Measurements from ENCODE around the gene DGKG.

The DGKG gene

DNA sequence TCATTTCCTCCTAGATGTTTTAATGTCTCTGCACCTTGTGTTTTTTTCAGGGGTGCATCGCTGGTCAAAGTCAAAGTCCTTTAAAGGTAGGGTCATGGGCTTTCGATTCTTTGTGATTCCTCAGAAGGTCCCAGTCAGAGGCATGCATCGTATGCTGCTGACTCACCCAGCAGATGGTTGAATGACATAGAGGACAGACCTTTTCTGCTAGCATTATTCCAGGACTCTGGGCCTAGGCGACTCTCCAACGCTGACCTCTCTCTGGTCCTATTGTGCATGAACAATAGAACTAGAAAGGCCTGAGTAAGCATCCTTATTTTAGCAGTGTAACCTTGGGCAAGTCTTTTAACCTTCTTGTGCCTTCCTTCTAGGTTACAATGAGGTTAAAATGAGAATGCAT lies 75.9 kb downstream of the DGKG start:
- no peak for DNase-seq (ENCODE audit: extremely low read depth, low read depth)

DNA sequence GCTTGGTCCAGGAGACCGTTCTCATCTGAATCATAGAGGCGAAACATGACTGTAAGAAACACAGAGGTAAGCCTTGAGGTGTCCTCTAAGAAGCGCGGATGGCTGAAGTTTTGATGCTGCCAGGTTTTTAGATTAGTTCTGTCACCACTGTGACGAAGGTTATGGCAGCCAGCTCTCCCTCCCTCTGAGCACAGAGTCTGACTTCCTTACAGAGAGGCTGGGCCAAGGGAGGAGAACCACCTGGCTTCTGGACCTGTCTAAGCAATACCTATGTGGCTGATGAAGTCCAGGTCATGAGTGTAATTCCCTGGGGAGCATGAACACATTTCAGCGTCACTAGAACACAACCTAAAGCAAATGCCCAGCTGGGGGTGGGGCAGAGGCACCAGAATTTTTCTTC lies 77.4 kb downstream of the DGKG start:
- TF ChIP-seq, protein P1, sequence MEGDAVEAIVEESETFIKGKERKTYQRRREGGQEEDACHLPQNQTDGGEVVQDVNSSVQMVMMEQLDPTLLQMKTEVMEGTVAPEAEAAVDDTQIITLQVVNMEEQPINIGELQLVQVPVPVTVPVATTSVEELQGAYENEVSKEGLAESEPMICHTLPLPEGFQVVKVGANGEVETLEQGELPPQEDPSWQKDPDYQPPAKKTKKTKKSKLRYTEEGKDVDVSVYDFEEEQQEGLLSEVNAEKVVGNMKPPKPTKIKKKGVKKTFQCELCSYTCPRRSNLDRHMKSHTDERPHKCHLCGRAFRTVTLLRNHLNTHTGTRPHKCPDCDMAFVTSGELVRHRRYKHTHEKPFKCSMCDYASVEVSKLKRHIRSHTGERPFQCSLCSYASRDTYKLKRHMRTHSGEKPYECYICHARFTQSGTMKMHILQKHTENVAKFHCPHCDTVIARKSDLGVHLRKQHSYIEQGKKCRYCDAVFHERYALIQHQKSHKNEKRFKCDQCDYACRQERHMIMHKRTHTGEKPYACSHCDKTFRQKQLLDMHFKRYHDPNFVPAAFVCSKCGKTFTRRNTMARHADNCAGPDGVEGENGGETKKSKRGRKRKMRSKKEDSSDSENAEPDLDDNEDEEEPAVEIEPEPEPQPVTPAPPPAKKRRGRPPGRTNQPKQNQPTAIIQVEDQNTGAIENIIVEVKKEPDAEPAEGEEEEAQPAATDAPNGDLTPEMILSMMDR (IDR thresholded peaks at IDR 0.05; ENCODE audit: low read depth, low read length), result no peak
- DNase-seq (ENCODE audit: extremely low read depth, low read depth), result no peak

More for the DNA sequence above, 75.9 kb downstream of the DGKG start:
- TF ChIP-seq, protein P1 (IDR thresholded peaks at IDR 0.05; ENCODE audit: low read depth, low read length), result no peak

DNA sequence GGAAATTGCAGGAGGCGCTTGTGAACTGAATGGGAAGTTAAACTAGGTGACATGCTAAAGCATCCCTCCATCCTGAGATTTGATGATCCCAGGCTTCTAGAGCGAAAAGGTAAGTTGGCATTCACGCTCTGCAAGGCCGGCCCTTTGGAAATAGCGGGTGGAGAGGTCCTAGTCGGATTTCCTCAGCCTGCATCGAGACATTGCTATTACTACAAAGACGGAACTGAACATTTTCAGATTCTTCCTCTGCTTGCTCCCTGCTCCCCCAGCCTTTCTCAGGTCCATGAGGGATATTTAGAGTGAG lies 77.7 kb downstream of the DGKG start:
- no peak for DNase-seq (ENCODE audit: extremely low read depth, low read depth)
- TF ChIP-seq, protein P1 (IDR thresholded peaks at IDR 0.05; ENCODE audit: low read depth, low read length), result no peak

DNA sequence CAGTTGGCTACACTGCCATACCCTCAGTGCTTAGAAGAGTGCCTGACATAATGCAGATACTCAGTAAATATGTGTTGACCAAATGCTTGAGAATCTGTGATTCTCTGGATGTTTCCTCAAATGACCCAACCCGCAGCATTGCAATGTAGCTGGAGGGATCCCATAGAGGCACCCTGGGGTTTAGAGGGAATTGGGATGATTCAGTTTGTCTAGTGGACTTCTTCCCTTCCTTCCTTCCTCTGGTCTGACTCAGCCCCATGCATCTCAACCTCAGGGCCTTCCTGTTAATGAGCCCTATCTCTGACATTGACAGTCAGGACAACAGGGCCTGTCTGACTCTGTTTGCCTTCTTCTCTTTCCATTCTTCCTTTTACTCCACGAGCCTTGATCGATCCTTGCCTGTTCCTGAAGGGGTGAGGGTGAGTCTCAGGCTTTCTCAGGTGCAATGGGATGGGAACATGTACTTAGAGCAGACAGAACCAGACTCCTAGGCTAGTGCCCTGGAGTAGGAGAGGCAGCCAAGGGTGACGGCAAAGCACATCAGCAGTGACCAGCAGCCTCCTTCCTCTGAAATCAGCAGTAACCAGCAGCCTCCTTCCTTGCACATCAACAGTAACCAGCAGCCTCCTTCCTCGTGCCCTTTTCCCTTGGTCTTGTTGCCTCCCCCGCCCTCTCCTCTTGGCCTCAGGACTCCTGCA lies 78.2 kb downstream of the DGKG start:
- no peak for DNase-seq (ENCODE audit: extremely low read depth, low read depth)
- TF ChIP-seq, protein P1 (IDR thresholded peaks at IDR 0.05; ENCODE audit: low read depth, low read length), result no peak

DNA sequence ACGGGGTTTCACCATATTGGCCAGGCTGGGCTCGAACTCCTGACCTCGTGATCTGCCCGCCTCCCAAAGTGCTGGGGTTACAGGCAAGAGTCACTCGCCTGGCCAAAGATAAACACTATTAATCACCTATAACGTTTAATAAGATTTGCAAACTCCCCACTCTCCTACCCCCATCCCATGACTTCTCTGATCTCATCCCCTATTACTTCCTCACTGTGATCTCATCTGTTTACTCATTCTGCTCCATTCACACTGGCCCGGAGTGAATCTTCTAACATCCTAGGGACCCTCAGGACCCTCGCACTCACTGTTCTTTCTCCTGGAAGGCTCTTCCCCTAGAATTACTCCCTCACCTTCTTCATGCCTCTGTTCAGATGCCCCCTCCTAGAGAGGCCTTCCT lies 78.9 kb downstream of the DGKG start:
- no peak for DNase-seq (ENCODE audit: extremely low read depth, low read depth)
- TF ChIP-seq, protein P1 (IDR thresholded peaks at IDR 0.05; ENCODE audit: low read depth, low read length), result no peak

DNA sequence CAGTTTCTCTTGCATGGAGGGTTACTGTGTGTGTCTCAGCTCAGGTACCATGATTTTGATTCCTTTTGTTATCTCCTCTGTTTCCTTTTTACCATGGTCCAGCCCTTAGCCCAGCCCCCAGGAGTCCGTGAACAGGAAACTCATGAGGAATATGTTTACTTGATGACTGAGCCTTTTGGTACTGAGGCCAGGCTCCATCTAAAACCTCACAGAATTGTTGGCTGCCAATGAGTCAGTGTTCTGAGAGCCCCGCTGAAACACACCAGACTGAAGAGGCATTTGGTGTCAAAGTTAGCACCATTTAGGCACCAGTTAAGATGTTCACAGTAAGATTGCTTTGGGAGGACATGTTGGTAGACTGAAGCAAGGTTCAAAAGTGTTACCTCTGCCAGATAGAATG lies 80.9 kb downstream of the DGKG start:
- peak; percentile 20 for DNase-seq (ENCODE audit: extremely low read depth, low read depth)

DNA sequence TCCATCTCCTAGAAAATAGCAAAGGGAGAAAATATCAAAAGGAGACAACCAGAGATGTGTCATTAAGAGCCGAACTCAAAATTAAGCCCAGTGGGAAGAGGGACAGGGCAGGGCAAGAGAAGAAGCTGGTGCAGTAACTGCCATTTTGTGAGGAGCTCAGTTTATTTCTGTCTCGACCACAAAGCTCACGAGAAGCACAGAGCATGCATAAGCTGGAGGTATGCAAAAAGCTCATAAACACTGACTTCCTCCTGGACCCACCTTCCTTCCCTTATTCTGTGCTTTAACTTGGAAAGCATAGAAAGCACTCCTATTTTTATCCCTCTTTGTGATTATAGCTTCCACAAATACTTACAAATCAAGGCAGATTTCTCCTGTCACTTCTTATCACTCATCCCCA lies 81.3 kb downstream of the DGKG start:
- no peak for DNase-seq (ENCODE audit: extremely low read depth, low read depth)
- TF ChIP-seq, protein P1 (IDR thresholded peaks at IDR 0.05; ENCODE audit: low read depth, low read length), result no peak

More for the DNA sequence above, 80.9 kb downstream of the DGKG start:
- TF ChIP-seq, protein P1 (IDR thresholded peaks at IDR 0.05; ENCODE audit: low read depth, low read length), result no peak

Data from AG09319 (cell line).